CD8-positive, alpha-beta memory T cell (primary cell): ENCODE measurements around the gene PXN. TPM values are rescaled to one million over a fixed set of nuclear protein-coding genes. Genes with fewer than 3 reads are reported as not detected.

Experiments used
- CTCF ChIA-PET: fragments of 350-600 bp; sonication (Branson Sonifier 250); formaldehyde crosslinking; loops from one replicate; lab custom pipeline; 2021; ENCODE audit warnings: antibody characterized with exemption; lab: Charles Lee
- POLR2A ChIA-PET: fragments of 350-600 bp; sonication (Branson Sonifier 250); formaldehyde crosslinking; loops from one replicate; lab custom pipeline; 2021; ENCODE audit warnings: antibody characterized with exemption; lab: Charles Lee
- DNase-seq, 5 donors: peaks; one replicate each; pipeline versions ENCODE4 v3.0.0 to v3.0.0-alpha.2; 2020 to 2022; ENCODE audit warnings: mixed read lengths in 1 of 5
- H3K27ac ChIP-seq: one replicate; pipeline ENCODE4 v1.7.0; 2013; ENCODE audit warnings: low read depth, mild to moderate bottlenecking, low read length, moderate library complexity
- H3K27me3 ChIP-seq: 2 replicates; pipeline ENCODE4 v1.7.0; 2013; ENCODE audit warnings: low read length, mild to moderate bottlenecking; ENCODE audit not compliant: insufficient read depth, poor library complexity, severe bottlenecking
- H3K36me3 ChIP-seq: 2 replicates; pipeline ENCODE4 v1.7.0; 2013; ENCODE audit warnings: mild to moderate bottlenecking, low read length, moderate library complexity; ENCODE audit not compliant: insufficient read depth
- H3K4me1 ChIP-seq: 2 replicates; pipeline ENCODE4 v1.7.0; 2013; ENCODE audit warnings: mild to moderate bottlenecking, low read length, moderate library complexity; ENCODE audit not compliant: insufficient read depth
- H3K4me3 ChIP-seq: 2 replicates; pipeline ENCODE4 v1.7.0; 2013; ENCODE audit warnings: mild to moderate bottlenecking, low read length
- H3K9me3 ChIP-seq: 2 replicates; pipeline ENCODE4 v1.7.0; 2013; ENCODE audit warnings: mild to moderate bottlenecking, low read length
- H3K27ac Mint-ChIP-seq, 8 donors: one replicate each; pipeline ENCODE4 v1.8.0; 2020 to 2021; ENCODE audit warnings: mixed read lengths in 8 of 8, mild to moderate bottlenecking in 6 of 8, inconsistent platforms in 3 of 8, moderate library complexity in 3 of 8
- H3K27me3 Mint-ChIP-seq, 2 donors: one replicate each; pipeline ENCODE4 v1.8.0; 2020 to 2021; ENCODE audit warnings: mixed read lengths in 2 of 2, mild to moderate bottlenecking in 1 of 2, moderate library complexity in 1 of 2
- H3K36me3 Mint-ChIP-seq, 3 donors: one replicate each; pipeline ENCODE4 v1.8.0; 2020 to 2021; ENCODE audit warnings: mixed read lengths in 3 of 3, inconsistent platforms in 1 of 3, mild to moderate bottlenecking in 1 of 3
- H3K4me1 Mint-ChIP-seq, 3 donors: one replicate each; pipeline ENCODE4 v1.8.0; 2020 to 2021; ENCODE audit warnings: mixed read lengths in 3 of 3, inconsistent platforms in 1 of 3, mild to moderate bottlenecking in 1 of 3
- H3K4me3 Mint-ChIP-seq, 7 donors: one replicate each; pipeline ENCODE4 v1.8.0; 2020 to 2021; ENCODE audit warnings: mixed read lengths in 7 of 7, mild to moderate bottlenecking in 6 of 7, moderate library complexity in 4 of 7, inconsistent platforms in 2 of 7
- H3K9me3 Mint-ChIP-seq, 5 donors: one replicate each; pipeline ENCODE4 v1.8.0; 2020 to 2022; ENCODE audit warnings: mixed read lengths in 5 of 5, mild to moderate bottlenecking in 3 of 5, moderate library complexity in 2 of 5, inconsistent platforms in 1 of 5
- polyA plus RNA-seq: library from polyadenylated mRNA; unstranded; fragments of 300-500 nt; fragmentation: Illumina TruSeq; gene quantifications from one replicate; pipeline ENCODE4 v1.2.3, GENCODE V29; 2021
- total RNA-seq, 2 experiments: library from RNA; stranded (reverse); gene quantifications; one replicate each; pipeline ENCODE4 v1.2.3, GENCODE V29; 2021

Gene PXN
- total and polyA plus RNA-seq, 3 experiments from 2014 or later = 33.7 to 146 (median 35.9) TPM

DNA sequence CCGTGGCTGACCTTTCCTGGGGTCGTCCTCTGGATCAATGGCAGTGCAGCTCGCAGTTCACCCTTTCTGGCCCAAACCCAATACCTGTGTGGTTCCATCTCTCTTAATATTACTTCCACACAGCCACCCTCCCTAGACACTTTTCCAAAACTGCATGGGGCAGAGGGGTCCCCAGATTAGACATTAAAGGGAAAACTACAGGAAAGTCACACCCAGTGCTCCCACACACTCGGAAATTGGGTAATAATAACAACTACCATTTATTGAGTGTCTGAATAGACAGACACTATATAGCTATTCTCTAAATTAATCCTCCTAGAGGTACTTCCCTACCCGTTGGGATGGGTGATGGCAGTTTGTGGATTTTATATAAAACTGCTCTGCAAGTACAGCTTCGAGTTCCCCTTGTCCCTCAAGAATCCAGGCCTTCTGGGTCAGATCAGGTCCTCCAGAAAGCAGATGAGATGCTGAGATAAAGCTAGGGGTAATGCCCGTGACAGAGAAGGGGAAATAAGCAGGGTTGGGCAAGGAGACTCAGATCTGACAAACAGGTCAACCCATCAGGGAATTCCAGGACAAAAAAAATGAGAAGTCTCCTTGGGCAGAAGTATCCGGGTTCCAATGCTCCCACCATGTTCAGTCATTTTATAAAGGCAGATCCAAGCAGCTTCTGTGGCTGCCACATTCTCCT, 795 bp upstream of the PXN start:
- no peaks in the 10 kb centered on the region for H3K27me3 ChIP-seq

DNA sequence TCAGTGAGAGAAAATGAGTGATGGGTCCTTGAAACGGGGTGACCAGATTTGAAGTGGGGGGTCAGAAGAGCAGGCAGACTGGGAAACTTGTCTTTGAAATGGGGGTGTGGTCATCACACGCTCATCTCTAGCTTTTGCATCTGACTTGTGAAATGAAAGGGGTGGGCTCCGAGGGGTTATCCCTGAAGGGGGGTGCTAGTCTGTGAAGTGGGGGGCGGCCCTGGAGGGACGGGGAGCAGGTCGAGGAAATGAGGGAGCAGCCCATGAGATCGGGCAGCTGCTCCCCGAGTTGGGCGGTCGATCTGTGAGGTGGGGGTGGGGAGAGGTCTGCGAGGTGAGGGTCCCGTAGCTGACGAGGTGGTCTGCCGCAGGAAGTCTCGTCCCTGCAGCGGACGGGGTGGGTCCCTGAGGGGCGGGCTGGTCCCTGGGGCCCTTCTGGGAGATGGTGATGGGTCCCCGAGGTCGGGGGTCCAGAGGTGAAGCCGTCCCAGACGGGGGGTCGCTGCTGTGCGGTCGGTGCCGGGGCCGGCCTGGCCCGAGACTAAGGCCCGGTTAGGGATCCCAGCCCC, 542 bp downstream of the PXN start:
- DNase-seq = no peak
- POLR2A ChIA-PET = interaction anchor here (0.6 to 6.7 kb wide), 10 partner anchors 8 to 64 kb away, joined by 3 to 101 read pairs (median 4); partner anchors contain the start of genes RNU4-1, RNU4-2, RPLP0 and SIRT4

More for the DNA sequence above, 795 bp upstream of the PXN start:
- no peak for DNase-seq
- ChIA-PET CTCF (interaction anchor here (1.0 to 34.4 kb wide), 12 partner anchors 8 to 68 kb away, joined by 4 to 727 read pairs (median 7); partner anchors contain the start of genes RNU4-1, RNU4-2, RPLP0 and SIRT4), POLR2A (interaction anchor here (1.0 to 6.7 kb wide), 8 partner anchors 9 to 65 kb away, joined by 3 to 101 read pairs (median 20); partner anchors contain the start of genes RNU4-1, RNU4-2, RPLP0 and SIRT4)
- Mint-ChIP-seq H3K4me1 (peaks cover 34 to 41% (median 35%) of the 10 kb centered on the region in 3 donors), H3K36me3 (peaks cover 0 to 15% (median 10%) of the 10 kb centered on the region in 3 donors), H3K9me3 (peaks cover 0 to 2% (median 0%) of the 10 kb centered on the region in 5 donors), H3K27ac (peak overlapping the region in 6 of 8 donors; percentile 46 to 86 (median 85)), H3K27me3 (peaks cover 0 to 2% of the 10 kb centered on the region in 2 donors), H3K4me3 (peak overlapping the region; percentile 80 to 91 (median 86))
- Histone ChIP-seq H3K27ac (no peak overlapping the region), H3K9me3 (no peaks in the 10 kb centered on the region), H3K36me3 (peaks cover 3% of the 10 kb centered on the region), H3K4me3 (no peak overlapping the region), H3K4me1 (peaks cover 37% of the 10 kb centered on the region)

DNA sequence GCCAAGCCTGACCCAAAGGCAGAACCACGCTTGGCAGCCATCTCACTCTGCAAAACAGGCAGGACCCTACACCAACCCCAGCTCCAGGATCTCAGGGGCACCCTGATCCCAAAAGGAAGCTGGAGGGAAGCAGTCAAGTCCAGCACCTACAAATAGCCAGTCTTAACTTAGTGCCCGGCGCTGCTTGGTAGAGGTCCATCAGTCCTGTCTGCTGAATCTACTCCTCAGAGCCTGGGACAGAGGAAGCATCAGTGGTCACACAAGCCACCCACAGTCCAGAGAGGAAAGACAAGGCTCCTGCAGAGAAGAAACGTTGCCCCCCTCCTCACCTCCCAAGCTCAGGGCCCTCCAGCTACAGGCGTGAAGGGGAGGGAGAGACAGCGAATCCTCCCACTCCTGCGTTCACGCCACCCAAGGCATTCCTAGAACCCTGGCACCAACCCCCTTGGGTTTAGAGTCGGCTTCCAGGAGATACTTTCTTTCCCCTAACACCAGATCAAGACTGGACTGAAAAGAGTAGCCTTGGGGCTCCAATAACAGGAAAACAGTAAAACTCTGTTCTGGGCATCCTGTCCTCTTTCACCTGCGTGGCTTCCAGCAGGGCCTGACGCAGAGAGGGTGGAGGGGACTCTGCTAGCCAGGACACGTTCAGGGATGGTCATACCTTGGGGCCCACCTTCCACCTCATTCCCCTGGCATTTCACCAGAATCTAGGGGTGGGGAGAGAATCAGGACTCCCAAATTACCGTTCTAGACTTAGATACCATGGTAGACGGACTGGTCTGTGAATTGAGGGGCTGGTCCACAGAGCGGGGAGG, 1.2 kb downstream of the PXN start:
- Mint-ChIP-seq H3K4me1 (peaks cover 54 to 61% (median 55%) of the 10 kb centered on the region in 3 donors), H3K4me3 (peak overlapping the region; percentile 82 to 98 (median 94)), H3K27ac (peak overlapping the region; percentile 63 to 98 (median 91)), H3K9me3 (peaks cover 0 to 2% (median 0%) of the 10 kb centered on the region in 5 donors), H3K27me3 (peaks cover 0 to 2% of the 10 kb centered on the region in 2 donors), H3K36me3 (peaks cover 0 to 27% (median 12%) of the 10 kb centered on the region in 3 donors)
- Histone ChIP-seq H3K27me3 (no peaks in the 10 kb centered on the region), H3K4me3 (peak overlapping the region; percentile 97), H3K9me3 (no peaks in the 10 kb centered on the region), H3K4me1 (peaks cover 58% of the 10 kb centered on the region), H3K36me3 (peaks cover 3% of the 10 kb centered on the region), H3K27ac (peak overlapping the region; percentile 82)
- DNase-seq = no peak
- POLR2A ChIA-PET = interaction anchor here (0.6 to 6.7 kb wide), 6 partner anchors 13 to 63 kb away, joined by 5 to 101 read pairs (median 41); partner anchors contain the start of genes RNU4-1, RNU4-2 and RPLP0
- CTCF ChIA-PET = interaction anchor here (1.4 to 34.4 kb wide), 6 partner anchors 12 to 63 kb away, joined by 4 to 727 read pairs (median 82); partner anchors contain the start of gene RPLP0

More for the DNA sequence above, 542 bp downstream of the PXN start:
- peak overlapping the region; percentile 63 to 98 (median 91) for H3K27ac Mint-ChIP-seq
- CTCF ChIA-PET = interaction anchor here (0.6 to 34.4 kb wide), 17 partner anchors 10 to 154 kb away, joined by 3 to 727 read pairs (median 5); partner anchors contain the start of genes RNU4-1, RNU4-2, RPLP0 and SIRT4
- H3K4me1 Mint-ChIP-seq = peaks cover 47 to 55% (median 48%) of the 10 kb centered on the region in 3 donors
- no peaks in the 10 kb centered on the region for H3K9me3 ChIP-seq
- H3K27me3 Mint-ChIP-seq = peaks cover 0 to 2% of the 10 kb centered on the region in 2 donors
- H3K9me3 Mint-ChIP-seq = peaks cover 0 to 2% (median 0%) of the 10 kb centered on the region in 5 donors
- peaks cover 3% of the 10 kb centered on the region for H3K36me3 ChIP-seq
- peak overlapping the region; percentile 82 for H3K27ac ChIP-seq
- peak overlapping the region; percentile 82 to 98 (median 94) for H3K4me3 Mint-ChIP-seq
- no peaks in the 10 kb centered on the region for H3K27me3 ChIP-seq
- peak overlapping the region; percentile 97 for H3K4me3 ChIP-seq
- H3K36me3 Mint-ChIP-seq = peaks cover 0 to 22% (median 12%) of the 10 kb centered on the region in 3 donors
- peaks cover 51% of the 10 kb centered on the region for H3K4me1 ChIP-seq

DNA sequence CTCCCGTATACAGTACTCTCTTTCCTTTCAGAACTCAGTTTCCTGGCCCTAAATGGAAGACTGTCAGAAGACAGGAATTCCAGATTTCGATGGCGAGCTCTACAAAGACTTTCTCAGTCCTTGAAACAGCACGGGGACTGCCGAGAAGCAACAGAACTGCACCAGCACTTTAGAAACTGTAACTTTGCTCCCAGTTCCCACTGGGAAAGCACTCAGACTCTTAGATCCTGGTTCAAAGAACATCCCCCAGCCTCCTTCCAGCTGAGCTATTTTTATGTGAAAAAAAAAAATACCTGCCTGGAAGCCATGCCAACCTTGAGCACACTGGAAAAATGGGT, 1.8 kb downstream of the PXN start:
- H3K4me1 ChIP-seq = peaks cover 62% of the 10 kb centered on the region
- H3K36me3 ChIP-seq = peaks cover 3% of the 10 kb centered on the region
- peak overlapping the region; percentile 82 for H3K27ac ChIP-seq
- H3K4me1 Mint-ChIP-seq = peaks cover 57 to 67% (median 58%) of the 10 kb centered on the region in 3 donors
- H3K4me3 Mint-ChIP-seq = peak overlapping the region; percentile 82 to 98 (median 94)
- POLR2A ChIA-PET = interaction anchor here (2.7 to 6.7 kb wide), 4 partner anchors 12 to 62 kb away, joined by 12 to 101 read pairs (median 66); partner anchors contain the start of genes RNU4-1, RNU4-2 and RPLP0
- no peak for DNase-seq
- H3K36me3 Mint-ChIP-seq = peaks cover 0 to 28% (median 12%) of the 10 kb centered on the region in 3 donors
- H3K27me3 ChIP-seq = no peaks in the 10 kb centered on the region
- peak overlapping the region; percentile 97 for H3K4me3 ChIP-seq
- H3K9me3 ChIP-seq = no peaks in the 10 kb centered on the region
- H3K27ac Mint-ChIP-seq = peak overlapping the region; percentile 63 to 98 (median 91)
- peaks cover 0 to 2% (median 0%) of the 10 kb centered on the region in 5 donors for H3K9me3 Mint-ChIP-seq
- CTCF ChIA-PET = interaction anchor here (3.7 to 34.4 kb wide), 4 partner anchors 11 to 63 kb away, joined by 19 to 727 read pairs (median 133); partner anchors contain the start of gene RPLP0
- H3K27me3 Mint-ChIP-seq = peaks cover 0 to 2% of the 10 kb centered on the region in 2 donors

DNA sequence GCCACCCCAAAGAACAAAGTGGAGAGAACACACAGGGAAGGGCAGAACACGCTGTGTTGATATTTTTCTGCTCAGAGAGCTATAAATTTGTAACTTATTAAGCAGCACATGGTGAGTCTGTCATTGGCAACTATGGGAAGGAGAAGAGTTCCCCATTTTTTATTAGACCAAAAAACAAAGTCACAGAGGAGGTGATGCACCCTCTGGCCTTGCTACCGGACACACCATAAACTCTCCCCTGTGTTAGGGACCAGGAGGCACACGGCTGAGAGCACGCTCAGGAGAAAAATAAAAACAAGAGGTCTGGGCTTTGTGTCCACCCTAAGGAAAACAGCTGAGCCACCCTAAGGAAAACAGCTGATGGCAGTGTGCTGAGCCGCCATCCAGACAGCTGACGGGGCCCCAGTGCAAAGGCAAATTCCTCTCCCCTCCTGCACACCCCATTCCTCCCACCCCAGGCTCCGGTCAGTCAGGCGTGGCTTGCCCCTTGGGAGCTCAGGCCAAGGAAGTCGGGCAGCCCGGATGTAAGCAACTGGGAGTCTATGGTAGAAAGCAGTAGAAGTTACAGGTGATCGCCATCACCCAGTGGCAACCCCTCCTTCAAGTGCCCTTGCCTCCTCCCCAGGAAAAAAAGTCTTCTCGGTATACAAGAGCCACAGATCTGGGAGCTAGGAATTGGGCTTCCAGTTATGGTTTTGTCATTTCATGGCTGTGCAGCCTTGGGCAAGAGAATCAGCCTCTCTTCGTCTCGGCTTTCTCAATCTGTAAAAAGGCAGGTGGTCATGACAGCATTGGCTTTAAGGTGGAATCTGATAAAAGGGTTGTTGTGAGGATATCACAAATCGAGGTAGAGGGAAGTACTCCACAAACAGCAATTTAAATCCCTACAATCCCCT, 2.4 kb downstream of the PXN start:
- Histone ChIP-seq H3K9me3 (no peaks in the 10 kb centered on the region), H3K27me3 (no peaks in the 10 kb centered on the region), H3K27ac (peak overlapping the region; percentile 82), H3K4me3 (peak overlapping the region; percentile 97), H3K36me3 (peaks cover 3% of the 10 kb centered on the region), H3K4me1 (peaks cover 68% of the 10 kb centered on the region)
- H3K27me3 Mint-ChIP-seq = peaks cover 0 to 2% of the 10 kb centered on the region in 2 donors
- H3K27ac Mint-ChIP-seq = peak overlapping the region; percentile 63 to 98 (median 91)
- peaks cover 0 to 31% (median 12%) of the 10 kb centered on the region in 3 donors for H3K36me3 Mint-ChIP-seq
- H3K9me3 Mint-ChIP-seq = peaks cover 0 to 2% (median 0%) of the 10 kb centered on the region in 5 donors
- ChIA-PET CTCF (interaction anchor here (3.7 to 34.4 kb wide), 4 partner anchors 11 to 62 kb away, joined by 19 to 727 read pairs (median 133); partner anchors contain the start of gene RPLP0), POLR2A (interaction anchor here (0.5 to 6.7 kb wide), 6 partner anchors 12 to 62 kb away, joined by 3 to 101 read pairs (median 10); partner anchors contain the start of genes RNU4-1, RNU4-2 and RPLP0)
- no peak for DNase-seq
- H3K4me1 Mint-ChIP-seq = peaks cover 63 to 73% (median 64%) of the 10 kb centered on the region in 3 donors
- H3K4me3 Mint-ChIP-seq = peak overlapping the region; percentile 82 to 98 (median 94)
